A549 (cell line): Measurements from ENCODE around the gene RNF13.

Experiments used
- BHLHE40 ChIP-seq: IDR thresholded peaks from 2 replicates; pipeline ENCODE4 v1.6.1; 2012; ENCODE audit warnings: low read depth, low read length, inconsistent platforms
- EP300 ChIP-seq, 2 experiments: fragments of >200 bp; sonication (Bioruptor Twin); formaldehyde crosslinking; IDR thresholded peaks; 2 replicates in 1 of 2; 3 replicates in 1 of 2; pipeline ENCODE4 v1.6.1; 2016 to 2017
- ESRRA ChIP-seq: fragments of 150-350 bp; IDR thresholded peaks from 2 replicates; pipeline ENCODE4 v1.6.1; 2014; ENCODE audit warnings: mild to moderate bottlenecking, low read length, borderline replicate concordance
- FOSL2 ChIP-seq, 2 experiments: fragments of 450-650 bp in 1 of 2; fragments of >200 bp in 1 of 2; sonication (Bioruptor Twin) in 1 of 2; formaldehyde crosslinking; IDR thresholded peaks; 2 replicates each; pipeline versions ENCODE4 v1.5.0 to v1.6.1; 2016 to 2020; ENCODE audit warnings: mild to moderate bottlenecking in 1 of 2, moderate library complexity in 1 of 2
- HOXA7 ChIP-seq: fragments of 250-450 bp; sonication (Bioruptor Pico); IDR thresholded peaks from 2 replicates; pipeline ENCODE4 v1.5.0; 2020; ENCODE audit warnings: mild to moderate bottlenecking, moderate library complexity
- MAZ ChIP-seq: fragments of 150-350 bp; IDR thresholded peaks from 2 replicates; pipeline ENCODE4 v1.6.1; 2014; ENCODE audit warnings: antibody characterized with exemption, low read depth, low read length, borderline replicate concordance
- POLR2A ChIP-seq: IDR thresholded peaks from 2 replicates; pipeline ENCODE4 v1.6.1; 2012; ENCODE audit warnings: mild to moderate bottlenecking, low read length
- RCOR1 ChIP-seq: fragments of 150-350 bp; IDR thresholded peaks from 2 replicates; pipeline ENCODE4 v1.6.1; 2014; ENCODE audit warnings: antibody characterized with exemption, low read length, low read depth
- ZC3H11A ChIP-seq: fragments of 450-650 bp; IDR thresholded peaks from 2 replicates; pipeline ENCODE4 v1.6.1; 2014; ENCODE audit warnings: antibody characterized with exemption, mild to moderate bottlenecking
- TF ChIP-seq, protein P1 (sequence below): fragments of >200 bp; sonication (Bioruptor Twin); formaldehyde crosslinking; IDR thresholded peaks from 3 replicates; pipeline ENCODE4 v1.5.1; 2016
- TF ChIP-seq, protein P2 (sequence below): fragments of 450-650 bp; IDR thresholded peaks from 2 replicates; pipeline ENCODE4 v1.6.1; 2014; ENCODE audit warnings: antibody characterized with exemption
- TF ChIP-seq, protein P3 (sequence below): fragments of >200 bp; sonication (Bioruptor Twin); formaldehyde crosslinking; IDR thresholded peaks from 3 replicates; pipeline ENCODE4 v1.6.1; 2016

DNA sequence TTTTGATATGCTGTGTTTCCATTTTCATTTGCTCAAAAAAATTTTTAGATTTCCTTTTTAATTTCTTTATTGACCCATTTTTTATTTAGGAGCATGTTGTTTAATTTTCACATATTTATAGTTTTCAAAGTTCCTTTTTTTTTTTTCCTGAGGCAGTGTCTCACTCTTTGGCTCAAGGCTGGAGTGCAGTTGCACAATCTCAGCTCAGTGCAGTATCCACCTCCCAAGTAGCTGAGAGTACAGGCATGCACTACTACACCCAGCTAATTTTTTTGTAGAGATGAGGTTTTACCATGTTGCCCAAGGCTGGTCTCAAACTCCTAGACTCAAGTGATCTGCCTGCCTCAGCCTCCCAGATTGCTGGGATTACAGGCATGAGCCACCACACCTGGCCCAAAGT, 121.5 kb downstream of the RNF13 start:
- TF ChIP-seq, protein P1, sequence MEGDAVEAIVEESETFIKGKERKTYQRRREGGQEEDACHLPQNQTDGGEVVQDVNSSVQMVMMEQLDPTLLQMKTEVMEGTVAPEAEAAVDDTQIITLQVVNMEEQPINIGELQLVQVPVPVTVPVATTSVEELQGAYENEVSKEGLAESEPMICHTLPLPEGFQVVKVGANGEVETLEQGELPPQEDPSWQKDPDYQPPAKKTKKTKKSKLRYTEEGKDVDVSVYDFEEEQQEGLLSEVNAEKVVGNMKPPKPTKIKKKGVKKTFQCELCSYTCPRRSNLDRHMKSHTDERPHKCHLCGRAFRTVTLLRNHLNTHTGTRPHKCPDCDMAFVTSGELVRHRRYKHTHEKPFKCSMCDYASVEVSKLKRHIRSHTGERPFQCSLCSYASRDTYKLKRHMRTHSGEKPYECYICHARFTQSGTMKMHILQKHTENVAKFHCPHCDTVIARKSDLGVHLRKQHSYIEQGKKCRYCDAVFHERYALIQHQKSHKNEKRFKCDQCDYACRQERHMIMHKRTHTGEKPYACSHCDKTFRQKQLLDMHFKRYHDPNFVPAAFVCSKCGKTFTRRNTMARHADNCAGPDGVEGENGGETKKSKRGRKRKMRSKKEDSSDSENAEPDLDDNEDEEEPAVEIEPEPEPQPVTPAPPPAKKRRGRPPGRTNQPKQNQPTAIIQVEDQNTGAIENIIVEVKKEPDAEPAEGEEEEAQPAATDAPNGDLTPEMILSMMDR = no peak
- no peak for TF ChIP-seq EP300 (IDR thresholded peaks at IDR 0.05)
- TF ChIP-seq BHLHE40 = no peak
- no peak for TF ChIP-seq MAZ
- TF ChIP-seq FOSL2 (IDR thresholded peaks at IDR 0.05) = no peak
- TF ChIP-seq FOSL2 (CRISPR knock-in tag; IDR thresholded peaks at IDR 0.05) = no peak
- no peak for TF ChIP-seq ZC3H11A
- TF ChIP-seq ESRRA = no peak
- TF ChIP-seq, protein P2, sequence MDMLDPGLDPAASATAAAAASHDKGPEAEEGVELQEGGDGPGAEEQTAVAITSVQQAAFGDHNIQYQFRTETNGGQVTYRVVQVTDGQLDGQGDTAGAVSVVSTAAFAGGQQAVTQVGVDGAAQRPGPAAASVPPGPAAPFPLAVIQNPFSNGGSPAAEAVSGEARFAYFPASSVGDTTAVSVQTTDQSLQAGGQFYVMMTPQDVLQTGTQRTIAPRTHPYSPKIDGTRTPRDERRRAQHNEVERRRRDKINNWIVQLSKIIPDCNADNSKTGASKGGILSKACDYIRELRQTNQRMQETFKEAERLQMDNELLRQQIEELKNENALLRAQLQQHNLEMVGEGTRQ = no peak
- TF ChIP-seq, protein P3, sequence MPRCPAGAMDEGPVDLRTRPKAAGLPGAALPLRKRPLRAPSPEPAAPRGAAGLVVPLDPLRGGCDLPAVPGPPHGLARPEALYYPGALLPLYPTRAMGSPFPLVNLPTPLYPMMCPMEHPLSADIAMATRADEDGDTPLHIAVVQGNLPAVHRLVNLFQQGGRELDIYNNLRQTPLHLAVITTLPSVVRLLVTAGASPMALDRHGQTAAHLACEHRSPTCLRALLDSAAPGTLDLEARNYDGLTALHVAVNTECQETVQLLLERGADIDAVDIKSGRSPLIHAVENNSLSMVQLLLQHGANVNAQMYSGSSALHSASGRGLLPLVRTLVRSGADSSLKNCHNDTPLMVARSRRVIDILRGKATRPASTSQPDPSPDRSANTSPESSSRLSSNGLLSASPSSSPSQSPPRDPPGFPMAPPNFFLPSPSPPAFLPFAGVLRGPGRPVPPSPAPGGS = no peak
- TF ChIP-seq POLR2A = no peak
- no peak for TF ChIP-seq HOXA7 (CRISPR knock-in tag)
- no peak for TF ChIP-seq RCOR1
